OCI-LY3 (cell line): ENCODE measurements around the gene GLIS1.

Source experiments
- EZH2phosphoT487 ChIP-seq: fragments of 200-600 bp; shearing (Covaris generic); IDR thresholded peaks from 2 replicates; pipeline ENCODE4 v1.6.1; 2018; ENCODE audit warnings: antibody characterized with exemption, mixed run types, low read depth
- TF ChIP-seq, protein P1 (sequence below): fragments of 200-600, 300-600 bp; sonication (generic); IDR thresholded peaks from 2 replicates; pipeline ENCODE4 v1.5.1; 2014; ENCODE audit warnings: antibody characterized with exemption, low read length, low read depth

DNA sequence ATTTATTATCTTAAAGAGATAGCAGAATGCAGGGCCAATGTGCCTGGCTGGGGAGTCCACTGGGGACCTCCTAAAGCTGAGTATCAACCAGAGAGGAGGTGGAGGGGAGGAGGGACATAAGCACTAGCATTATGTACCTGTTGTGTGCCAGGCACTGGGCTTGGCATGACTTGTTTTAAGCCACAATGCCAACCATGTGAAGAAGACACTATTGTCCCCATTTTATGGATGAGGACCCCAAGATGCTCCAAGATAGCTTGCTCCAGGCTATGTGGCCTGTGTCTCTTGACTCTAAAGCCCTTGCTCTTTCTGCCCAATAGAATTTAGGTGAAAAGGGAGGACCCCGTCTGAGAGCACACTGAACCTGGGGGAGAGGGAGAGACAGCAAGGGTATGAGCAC is 111.3 kb downstream of the GLIS1 start:
- TF ChIP-seq, protein P1, sequence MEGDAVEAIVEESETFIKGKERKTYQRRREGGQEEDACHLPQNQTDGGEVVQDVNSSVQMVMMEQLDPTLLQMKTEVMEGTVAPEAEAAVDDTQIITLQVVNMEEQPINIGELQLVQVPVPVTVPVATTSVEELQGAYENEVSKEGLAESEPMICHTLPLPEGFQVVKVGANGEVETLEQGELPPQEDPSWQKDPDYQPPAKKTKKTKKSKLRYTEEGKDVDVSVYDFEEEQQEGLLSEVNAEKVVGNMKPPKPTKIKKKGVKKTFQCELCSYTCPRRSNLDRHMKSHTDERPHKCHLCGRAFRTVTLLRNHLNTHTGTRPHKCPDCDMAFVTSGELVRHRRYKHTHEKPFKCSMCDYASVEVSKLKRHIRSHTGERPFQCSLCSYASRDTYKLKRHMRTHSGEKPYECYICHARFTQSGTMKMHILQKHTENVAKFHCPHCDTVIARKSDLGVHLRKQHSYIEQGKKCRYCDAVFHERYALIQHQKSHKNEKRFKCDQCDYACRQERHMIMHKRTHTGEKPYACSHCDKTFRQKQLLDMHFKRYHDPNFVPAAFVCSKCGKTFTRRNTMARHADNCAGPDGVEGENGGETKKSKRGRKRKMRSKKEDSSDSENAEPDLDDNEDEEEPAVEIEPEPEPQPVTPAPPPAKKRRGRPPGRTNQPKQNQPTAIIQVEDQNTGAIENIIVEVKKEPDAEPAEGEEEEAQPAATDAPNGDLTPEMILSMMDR, result no peak
- TF ChIP-seq EZH2phosphoT487, result no peak
